ENCODE data around the gene PRKD1. TPM values are rescaled to one million over a fixed set of nuclear protein-coding genes. Genes with fewer than 3 reads are reported as not detected.

PRKD1 gene
- total RNA-seq, 2 donors from 2014 or later = not detected

DNA sequence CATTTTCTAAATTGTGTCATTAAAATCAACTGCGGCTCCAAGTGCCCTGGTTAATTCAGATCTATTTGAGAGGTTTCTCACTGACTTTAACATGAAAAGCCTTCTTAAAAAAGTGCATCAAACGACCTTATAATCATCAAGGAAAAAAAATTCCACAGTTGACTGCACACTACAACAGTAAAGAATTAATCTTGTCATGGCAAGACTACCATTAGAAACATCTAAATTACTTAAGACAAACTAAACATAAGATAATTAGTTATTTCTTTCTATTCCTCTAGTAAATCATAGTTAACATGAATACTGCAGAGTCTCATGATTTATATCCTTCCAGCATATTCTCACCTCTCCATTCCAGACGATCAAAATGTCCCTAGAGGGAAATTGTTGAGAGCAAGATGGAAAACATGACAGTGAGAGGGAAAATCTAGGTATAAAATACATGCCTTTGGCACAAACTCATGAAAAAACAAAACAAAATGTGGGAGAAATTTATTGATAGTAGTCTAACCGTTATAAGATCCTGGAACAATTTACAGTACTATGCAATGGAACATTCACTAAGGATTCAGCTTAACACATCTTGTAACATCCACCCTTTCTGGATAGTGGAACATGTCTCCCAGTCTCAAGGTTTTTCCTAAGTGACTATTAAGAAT, 112.5 kb downstream of the PRKD1 start:
- no peak for ATAC-seq
- no peaks in the 10 kb centered on the region for H3K9me3 ChIP-seq (ENCODE audit: control insufficient read depth, low read length, poor library complexity, severe bottlenecking)
- Mint-ChIP-seq H3K27me3 (no peaks in the 10 kb centered on the region), H3K27ac (no peak overlapping the region), H3K4me3 (no peak overlapping the region), H3K36me3 (ENCODE audit: low read depth) (no peaks in the 10 kb centered on the region), H3K4me1 (no peaks in the 10 kb centered on the region)
- DNase-seq = no peak

DNA sequence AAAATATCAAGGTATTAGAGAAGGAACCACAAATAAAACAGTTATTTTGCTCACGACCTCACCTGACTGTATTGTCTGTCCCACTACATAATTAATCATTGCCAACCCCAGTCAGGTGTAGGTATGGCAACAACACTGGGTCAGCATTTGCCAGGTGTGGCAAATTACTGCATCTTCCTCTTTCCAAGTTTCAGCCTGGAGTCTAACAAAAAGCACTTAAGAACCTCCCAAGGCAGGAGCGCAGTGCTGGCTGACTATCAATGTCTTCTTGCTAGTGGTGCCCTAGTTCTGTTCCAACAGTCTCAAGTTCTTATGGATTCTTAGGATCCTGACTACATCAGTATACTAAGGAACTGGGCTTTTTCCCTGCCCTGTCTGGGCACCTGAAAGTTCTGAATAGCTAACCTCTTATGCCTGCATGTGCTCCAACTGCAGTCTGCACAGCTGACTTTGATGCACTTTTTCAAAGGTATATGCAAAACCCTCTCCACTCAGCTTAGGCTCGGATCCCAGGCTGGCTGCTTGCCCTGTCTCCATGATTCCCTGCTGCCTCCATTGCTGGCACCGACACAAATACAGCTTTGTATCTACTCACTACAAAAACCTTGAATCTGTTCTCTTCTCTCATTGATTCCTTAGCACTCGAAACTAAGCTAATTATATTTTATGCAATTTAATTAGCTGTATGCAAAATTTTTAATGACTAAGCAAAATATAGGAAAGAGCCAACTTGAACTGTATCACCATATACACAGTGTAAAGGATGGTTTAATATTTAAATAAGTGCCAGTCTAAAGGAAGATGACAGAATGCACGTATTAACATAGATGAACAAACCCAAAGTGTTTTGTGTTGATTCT, 113.3 kb downstream of the PRKD1 start:
- no peak for DNase-seq
- Mint-ChIP-seq H3K4me3 (no peak overlapping the region), H3K27ac (no peak overlapping the region), H3K36me3 (ENCODE audit: low read depth) (no peaks in the 10 kb centered on the region), H3K4me1 (no peaks in the 10 kb centered on the region), H3K27me3 (no peaks in the 10 kb centered on the region)
- H3K9me3 ChIP-seq (ENCODE audit: control insufficient read depth, low read length, poor library complexity, severe bottlenecking) = no peaks in the 10 kb centered on the region
- ATAC-seq = no peak

DNA sequence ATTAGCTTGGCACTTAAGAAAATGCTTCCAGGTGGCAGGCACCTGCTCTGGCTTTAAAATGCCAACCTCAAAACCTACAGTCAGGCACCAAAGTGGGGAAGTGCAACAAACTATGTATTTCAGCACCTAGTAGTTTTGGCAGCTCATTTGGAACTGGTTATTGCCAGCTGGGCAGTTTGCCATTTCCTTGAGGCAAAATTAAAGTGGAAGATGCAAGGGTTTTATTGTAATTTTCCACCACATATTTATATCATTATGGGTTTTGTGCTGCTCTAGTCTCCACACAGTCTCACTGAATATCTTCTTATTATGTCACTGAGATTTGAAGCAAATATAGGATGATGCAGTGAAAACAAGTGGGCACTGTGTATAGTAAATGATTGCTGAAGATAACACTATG, 117.0 kb downstream of the PRKD1 start:
- Mint-ChIP-seq H3K36me3 (ENCODE audit: low read depth) (no peaks in the 10 kb centered on the region), H3K4me3 (no peak overlapping the region), H3K4me1 (no peaks in the 10 kb centered on the region), H3K27ac (no peak overlapping the region), H3K27me3 (no peaks in the 10 kb centered on the region)
- no peaks in the 10 kb centered on the region for H3K9me3 ChIP-seq (ENCODE audit: control insufficient read depth, low read length, poor library complexity, severe bottlenecking)
- ATAC-seq (no peak), DNase-seq (no peak)

- no peak for ATAC-seq
- Mint-ChIP-seq H3K4me3 (no peak overlapping the region), H3K36me3 (ENCODE audit: low read depth) (no peaks in the 10 kb centered on the region), H3K4me1 (no peaks in the 10 kb centered on the region), H3K27me3 (no peaks in the 10 kb centered on the region), H3K27ac (no peak overlapping the region)
- H3K9me3 ChIP-seq (ENCODE audit: control insufficient read depth, low read length, poor library complexity, severe bottlenecking) = no peaks in the 10 kb centered on the region
- DNase-seq = no peak
Measured at GRCh38 chr14:29810064-29810463, 117.6 kb downstream of the PRKD1 start.

- no peak overlapping the region for H3K27ac Mint-ChIP-seq
- H3K4me1 Mint-ChIP-seq = no peaks in the 10 kb centered on the region
- no peaks in the 10 kb centered on the region for H3K27me3 Mint-ChIP-seq
- H3K4me3 Mint-ChIP-seq = no peak overlapping the region
- H3K9me3 ChIP-seq (ENCODE audit: control insufficient read depth, low read length, poor library complexity, severe bottlenecking) = no peaks in the 10 kb centered on the region
- ATAC-seq (no peak), DNase-seq (no peak)
- H3K36me3 Mint-ChIP-seq (ENCODE audit: low read depth) = no peaks in the 10 kb centered on the region
Measured at GRCh38 chr14:29806124-29806517, 121.5 kb downstream of the PRKD1 start.

GRCh38 chr14:29805415-29806123, 122.1 kb downstream of the PRKD1 start:
- no peaks in the 10 kb centered on the region for H3K4me1 Mint-ChIP-seq
- no peak for ATAC-seq
- no peaks in the 10 kb centered on the region for H3K27me3 Mint-ChIP-seq
- no peak overlapping the region for H3K4me3 Mint-ChIP-seq
- H3K27ac Mint-ChIP-seq = no peak overlapping the region
- DNase-seq = no peak
- H3K36me3 Mint-ChIP-seq (ENCODE audit: low read depth) = no peaks in the 10 kb centered on the region
- no peaks in the 10 kb centered on the region for H3K9me3 ChIP-seq (ENCODE audit: control insufficient read depth, low read length, poor library complexity, severe bottlenecking)

DNA sequence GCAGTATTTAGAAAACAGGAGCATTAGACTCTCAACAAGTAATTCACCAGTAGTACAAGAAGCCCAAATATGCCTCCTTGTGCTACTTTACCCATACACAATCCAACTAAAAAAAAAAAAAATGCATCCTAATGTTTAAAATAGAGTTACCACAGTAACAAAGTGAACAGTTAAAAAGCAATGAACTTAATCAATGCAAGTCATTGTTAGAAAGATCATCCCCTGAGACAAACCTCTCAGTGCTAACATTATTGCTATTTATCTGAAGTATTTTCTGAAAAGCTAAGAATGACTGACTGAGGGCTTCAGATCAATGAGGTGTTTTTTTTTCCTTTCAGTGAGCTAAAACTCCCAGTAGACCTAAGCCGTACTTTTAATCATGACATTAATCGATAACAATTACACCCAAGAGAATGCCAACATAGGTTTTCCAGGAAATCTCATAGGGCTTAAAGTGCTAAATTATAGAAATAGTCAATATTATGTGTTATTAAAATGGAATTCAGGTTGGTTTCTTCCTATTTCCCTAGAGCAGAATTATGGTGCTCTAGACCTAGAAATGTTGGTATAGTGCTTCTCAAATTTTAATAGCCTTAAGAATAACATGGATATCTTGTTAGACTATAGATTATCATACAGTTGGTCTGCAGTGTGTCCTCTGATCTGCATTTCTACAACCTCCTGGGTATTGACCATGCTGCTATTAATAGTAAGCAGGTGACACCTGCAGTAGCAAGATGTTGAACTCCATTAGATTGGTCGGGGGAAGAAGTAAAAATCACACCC, 123.0 kb downstream of the PRKD1 start:
- Mint-ChIP-seq H3K36me3 (ENCODE audit: low read depth) (no peaks in the 10 kb centered on the region), H3K4me3 (no peak overlapping the region), H3K27me3 (no peaks in the 10 kb centered on the region), H3K4me1 (no peaks in the 10 kb centered on the region), H3K27ac (no peak overlapping the region)
- DNase-seq (no peak), ATAC-seq (no peak)
- H3K9me3 ChIP-seq (ENCODE audit: control insufficient read depth, low read length, poor library complexity, severe bottlenecking) = no peaks in the 10 kb centered on the region

DNA sequence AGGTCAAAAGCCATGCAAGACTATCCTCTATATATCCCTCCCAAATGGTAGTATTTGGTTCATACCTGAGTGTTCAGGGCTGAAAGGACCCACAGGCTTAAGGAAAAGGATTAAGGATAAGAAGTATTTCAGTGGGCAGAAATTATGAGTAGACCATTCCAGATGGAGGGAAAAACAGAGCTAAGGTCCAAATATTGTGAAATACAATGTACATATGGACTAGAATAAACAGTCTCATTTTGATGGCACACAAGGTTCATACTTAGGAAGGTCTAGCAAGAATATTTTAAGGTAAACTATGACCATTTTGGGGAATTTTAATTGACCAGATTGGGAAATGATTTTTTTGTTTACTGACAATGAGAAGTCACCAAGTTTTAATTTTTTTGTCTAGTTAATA, 124.6 kb downstream of the PRKD1 start:
- Mint-ChIP-seq H3K36me3 (ENCODE audit: low read depth) (no peaks in the 10 kb centered on the region), H3K4me1 (no peaks in the 10 kb centered on the region)

GRCh38 chr14:29802211-29802610, 125.4 kb downstream of the PRKD1 start:
- no peaks in the 10 kb centered on the region for H3K4me1 Mint-ChIP-seq
- no peaks in the 10 kb centered on the region for H3K36me3 Mint-ChIP-seq (ENCODE audit: low read depth)
- no peak for DNase-seq
- no peaks in the 10 kb centered on the region for H3K27me3 Mint-ChIP-seq
- H3K9me3 ChIP-seq (ENCODE audit: control insufficient read depth, low read length, poor library complexity, severe bottlenecking) = no peaks in the 10 kb centered on the region
- ATAC-seq = no peak
- H3K27ac Mint-ChIP-seq = no peak overlapping the region
- no peak overlapping the region for H3K4me3 Mint-ChIP-seq

More for the DNA sequence above, 124.6 kb downstream of the PRKD1 start:
- Mint-ChIP-seq H3K4me3 (no peak overlapping the region), H3K27ac (no peak overlapping the region), H3K27me3 (no peaks in the 10 kb centered on the region)
- DNase-seq (no peak), ATAC-seq (no peak)
- H3K9me3 ChIP-seq (ENCODE audit: control insufficient read depth, low read length, poor library complexity, severe bottlenecking) = no peaks in the 10 kb centered on the region

GRCh38 chr14:29800961-29801360, 126.7 kb downstream of the PRKD1 start:
- no peak overlapping the region for H3K4me3 Mint-ChIP-seq
- DNase-seq (no peak), ATAC-seq (no peak)
- no peaks in the 10 kb centered on the region for H3K36me3 Mint-ChIP-seq (ENCODE audit: low read depth)
- no peaks in the 10 kb centered on the region for H3K9me3 ChIP-seq (ENCODE audit: control insufficient read depth, low read length, poor library complexity, severe bottlenecking)
- H3K27ac Mint-ChIP-seq = no peak overlapping the region
- H3K27me3 Mint-ChIP-seq = no peaks in the 10 kb centered on the region
- H3K4me1 Mint-ChIP-seq = no peaks in the 10 kb centered on the region

DNA sequence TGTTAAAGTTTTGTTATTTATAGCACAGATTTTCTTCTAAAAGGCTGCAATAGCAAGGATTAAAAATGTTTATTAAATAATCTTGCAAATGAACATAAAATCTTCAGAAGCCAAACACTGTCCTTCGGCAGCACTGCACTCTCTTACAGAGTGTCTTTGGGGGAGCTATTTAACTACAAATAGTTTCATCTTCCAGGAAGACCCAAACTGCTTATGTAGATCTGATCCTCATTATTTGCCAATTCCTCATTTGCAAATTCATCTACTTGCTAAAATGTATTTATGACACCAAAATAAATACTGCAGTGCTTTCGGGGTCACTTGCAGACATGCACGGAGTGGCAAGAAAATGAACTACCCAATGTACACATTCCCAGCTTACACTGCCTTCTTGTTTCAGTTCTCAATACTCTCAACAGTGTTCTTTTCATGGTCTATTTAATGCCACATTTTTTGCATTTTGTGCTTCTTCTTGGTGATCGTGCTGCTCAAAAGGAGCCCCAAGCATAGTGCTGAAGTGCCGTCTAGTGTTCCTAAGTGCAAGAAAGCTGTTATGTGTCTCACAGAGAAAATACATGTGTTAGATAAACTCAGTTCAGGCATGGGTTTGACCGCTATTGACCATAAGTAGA, 128.1 kb downstream of the PRKD1 start:
- H3K27me3 Mint-ChIP-seq = no peaks in the 10 kb centered on the region
- DNase-seq = no peak
- no peak overlapping the region for H3K27ac Mint-ChIP-seq
- no peaks in the 10 kb centered on the region for H3K36me3 Mint-ChIP-seq (ENCODE audit: low read depth)
- no peaks in the 10 kb centered on the region for H3K4me1 Mint-ChIP-seq
- no peak overlapping the region for H3K4me3 Mint-ChIP-seq
- no peaks in the 10 kb centered on the region for H3K9me3 ChIP-seq (ENCODE audit: control insufficient read depth, low read length, poor library complexity, severe bottlenecking)
- no peak for ATAC-seq

DNA sequence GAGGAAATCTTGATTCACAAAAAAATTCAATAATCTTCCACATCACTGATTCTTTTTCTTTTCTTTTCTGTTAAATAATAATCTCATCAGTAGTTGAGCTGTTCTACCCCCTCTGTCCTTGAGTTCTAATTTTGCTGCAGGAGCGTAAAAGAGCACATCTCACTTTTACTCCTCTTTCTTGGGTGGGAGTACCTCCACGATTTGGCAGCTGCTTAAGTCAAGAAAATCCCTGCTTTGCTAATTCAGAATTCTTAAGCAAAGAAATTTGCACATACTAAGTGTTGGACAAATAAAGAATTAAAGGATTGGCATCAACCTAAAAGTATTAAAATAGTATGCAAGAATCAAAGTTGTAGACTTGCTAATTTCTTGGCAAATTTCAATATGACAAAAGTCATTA, 128.8 kb downstream of the PRKD1 start:
- Mint-ChIP-seq H3K4me3 (no peak overlapping the region), H3K36me3 (ENCODE audit: low read depth) (no peaks in the 10 kb centered on the region), H3K27ac (no peak overlapping the region), H3K27me3 (no peaks in the 10 kb centered on the region), H3K4me1 (no peaks in the 10 kb centered on the region)
- DNase-seq (no peak), ATAC-seq (no peak)
- no peaks in the 10 kb centered on the region for H3K9me3 ChIP-seq (ENCODE audit: control insufficient read depth, low read length, poor library complexity, severe bottlenecking)

Data from T-helper 17 cell (primary cell).